Activated T-cell treated with anti-CD3 and anti-CD28 coated beads for 1 hour (primary cell): Measurements from ENCODE around the gene EFCC1.
"Not testable (repeated sequence)": the region's sequence is repeated elsewhere in the genome, so short reads cannot be mapped to it uniquely, and the experiment has no call there.

Experiments used
- DNase-seq: peaks from one replicate; pipeline ENCODE4 v3.0.0-alpha.2; 2020; ENCODE audit warnings: low read depth

Gene EFCC1

DNA sequence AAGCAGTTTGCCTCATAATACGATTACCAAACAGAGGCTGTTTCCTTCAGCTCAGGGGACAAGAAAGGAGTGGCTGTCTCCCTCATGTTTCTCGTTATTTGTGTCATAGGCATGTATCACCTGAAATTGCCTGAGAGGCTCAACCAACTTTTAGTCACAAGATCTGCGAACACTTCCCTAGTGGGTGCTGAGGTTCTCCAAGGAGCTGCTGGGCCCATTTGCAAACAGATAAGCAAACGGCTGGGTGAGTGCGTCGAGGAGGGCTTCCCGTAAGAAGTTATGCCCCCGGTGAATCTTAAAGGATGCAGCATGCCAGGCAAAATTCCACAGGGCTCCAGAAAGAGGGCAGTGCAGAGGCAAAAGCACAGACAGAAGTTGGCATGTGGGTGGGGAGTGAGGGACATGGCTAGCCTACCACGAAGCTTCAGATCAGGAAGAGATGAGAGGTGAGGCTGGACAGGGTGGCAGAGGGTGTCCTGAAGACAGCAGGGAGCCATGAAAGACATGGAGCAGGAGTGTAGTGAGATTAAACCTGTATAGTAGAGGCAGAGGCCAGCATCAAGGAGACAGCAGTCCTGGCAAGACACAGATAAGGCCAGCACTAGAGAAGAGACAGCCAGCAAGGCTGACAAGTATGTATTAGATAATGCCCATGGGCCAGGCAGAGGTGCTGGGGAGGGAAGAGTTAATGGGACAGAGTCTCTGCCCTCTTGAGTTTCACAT, 55.5 kb downstream of the EFCC1 start:
- DNase-seq = no peak

- no peak for DNase-seq
These were observed 56.1 kb downstream of the EFCC1 start for GRCh38 chr3:129057249-129057648.

DNA sequence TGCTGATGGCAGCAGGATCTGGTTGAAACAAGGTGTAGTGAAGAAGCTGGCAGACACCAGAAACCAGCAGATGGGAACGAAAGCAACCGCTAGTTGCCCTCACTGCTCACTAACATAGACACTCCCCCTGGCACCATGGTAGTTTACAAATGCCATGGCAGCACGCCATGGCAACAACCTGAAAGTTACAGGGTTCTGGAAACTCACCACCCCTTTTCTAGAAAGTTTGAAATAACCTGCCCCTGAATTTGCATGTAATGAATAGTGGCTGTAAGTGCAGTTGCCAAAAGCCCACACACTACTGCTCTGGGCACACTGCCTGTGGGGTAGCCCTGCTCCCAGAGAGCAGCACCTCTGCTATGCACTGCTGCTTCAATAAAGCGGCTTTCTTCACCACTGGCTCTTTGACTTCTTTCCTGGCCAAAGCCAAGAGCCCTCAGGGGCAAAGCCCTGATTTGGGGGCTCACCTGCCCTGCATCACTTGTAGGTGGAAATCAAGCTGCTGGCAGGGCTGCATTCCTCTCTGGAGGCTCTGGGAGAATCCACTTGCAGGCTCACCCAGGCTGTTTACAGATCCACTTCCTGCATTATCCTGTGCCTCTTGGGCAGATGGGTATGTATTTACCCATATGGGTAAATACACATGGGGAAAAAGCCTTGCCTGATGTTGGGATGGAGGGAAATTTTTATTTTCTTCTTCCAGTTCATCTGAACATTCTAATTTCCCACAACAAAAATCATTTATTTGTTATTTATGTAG, 57.5 kb downstream of the EFCC1 start:
- DNase-seq = no peak

DNA sequence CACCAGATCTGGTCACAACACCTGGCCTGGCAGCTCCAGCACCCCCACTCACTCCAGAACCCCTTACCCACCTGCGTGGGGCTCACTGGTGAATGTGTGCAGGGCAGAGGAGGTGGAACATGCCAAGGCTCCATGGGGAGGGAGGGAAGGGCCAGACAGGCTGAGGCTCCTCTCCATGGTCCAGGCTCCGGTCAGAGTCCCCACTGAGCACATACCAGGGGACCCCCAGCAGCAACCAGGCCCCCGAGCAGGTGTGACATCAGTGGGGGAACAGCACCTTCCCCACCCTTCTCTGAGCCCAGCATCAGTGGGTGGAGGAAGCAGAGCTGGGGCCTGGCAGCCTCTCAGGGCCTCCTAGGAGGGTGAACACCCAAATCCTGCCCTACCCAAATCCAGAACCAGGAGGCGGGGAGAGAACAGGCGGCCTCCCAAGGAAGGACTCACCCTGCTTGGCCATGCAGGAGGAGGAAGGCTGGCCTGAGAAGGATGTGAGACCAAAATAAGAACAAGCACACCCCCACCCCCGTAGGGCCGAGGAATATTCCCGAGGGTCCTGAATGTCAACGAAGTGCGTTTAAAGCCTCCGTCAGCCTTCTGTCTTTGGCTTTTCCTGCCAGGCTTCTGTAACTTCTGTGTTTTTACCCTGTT, 58.3 kb downstream of the EFCC1 start:
- DNase-seq = no peak

- DNase-seq = no peak
These were observed 59.3 kb downstream of the EFCC1 start, which contains the start of gene GP9 for GRCh38 chr3:129060276-129061022. Gene GP9 (plus strand): TSS chr3:129060779. CDS start chr3:129061740, 961 bp downstream.

- DNase-seq = no peak
These were observed 60.2 kb downstream of the EFCC1 start for GRCh38 chr3:129061023-129061887.

GRCh38 chr3:129061888-129062834, 61.1 kb downstream of the EFCC1 start:
- no peak for DNase-seq

DNA sequence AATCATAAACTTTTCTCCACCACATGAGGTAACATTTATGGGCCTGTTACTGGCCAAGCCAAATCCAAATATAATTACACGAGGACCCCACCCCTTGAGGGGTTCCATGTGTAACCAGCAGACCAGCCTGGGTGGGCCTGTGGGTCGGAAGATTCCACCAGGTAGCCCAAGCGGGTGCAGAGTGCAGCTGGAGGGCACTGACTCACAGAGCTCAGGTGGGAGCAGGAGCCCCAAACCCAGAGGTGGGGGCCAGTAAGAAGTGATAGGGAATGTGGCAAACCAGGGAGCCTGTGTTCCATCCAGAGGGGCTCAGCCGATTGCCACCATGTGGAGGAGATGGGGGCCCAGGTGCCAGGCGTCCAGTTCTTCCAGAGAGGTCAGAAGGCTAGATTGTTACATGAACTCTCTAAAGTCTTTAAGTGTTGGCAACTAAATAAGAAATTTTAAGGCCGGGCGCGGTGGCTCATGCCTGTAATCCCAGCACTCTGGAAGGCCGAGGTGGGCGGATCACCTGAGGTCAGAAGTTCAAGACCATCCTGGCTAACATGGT, 62.1 kb downstream of the EFCC1 start:
- no peak for DNase-seq

DNA sequence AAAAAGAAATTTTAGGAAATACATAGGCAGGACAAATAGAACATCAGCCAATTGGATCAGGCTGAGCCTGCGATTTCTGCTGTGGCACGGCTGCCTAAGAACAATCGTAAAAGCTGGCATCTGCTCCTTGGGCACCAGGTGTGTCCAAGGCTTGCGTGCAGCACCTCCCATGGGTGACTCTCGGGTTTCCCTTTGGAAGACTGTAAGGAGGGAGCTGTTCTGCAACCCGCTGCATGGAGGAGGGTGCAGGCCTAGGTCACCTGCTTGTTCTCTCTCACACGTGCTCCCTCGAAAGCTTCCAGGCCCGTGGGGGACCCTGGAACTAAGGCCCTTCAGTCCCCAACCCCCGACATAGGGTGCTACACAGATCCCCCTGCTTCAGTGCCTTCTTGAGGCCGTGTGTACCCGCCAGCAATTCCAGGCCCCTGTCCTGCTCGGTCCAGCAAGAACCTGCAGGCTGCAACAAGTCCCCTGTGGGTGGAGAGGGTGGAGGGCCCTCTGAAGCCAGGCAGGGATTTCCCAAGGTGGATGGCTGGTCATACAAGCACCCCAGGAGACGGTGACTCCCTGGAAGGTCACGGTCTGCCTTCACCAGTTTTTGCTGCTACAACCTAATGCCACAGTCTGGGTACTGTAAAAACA, 62.9 kb downstream of the EFCC1 start:
- DNase-seq = no peak

GRCh38 chr3:129065016-129065719, 64.1 kb downstream of the EFCC1 start:
- DNase-seq = no peak

GRCh38 chr3:129065720-129066073, 64.6 kb downstream of the EFCC1 start:
- DNase-seq = no peak

DNA sequence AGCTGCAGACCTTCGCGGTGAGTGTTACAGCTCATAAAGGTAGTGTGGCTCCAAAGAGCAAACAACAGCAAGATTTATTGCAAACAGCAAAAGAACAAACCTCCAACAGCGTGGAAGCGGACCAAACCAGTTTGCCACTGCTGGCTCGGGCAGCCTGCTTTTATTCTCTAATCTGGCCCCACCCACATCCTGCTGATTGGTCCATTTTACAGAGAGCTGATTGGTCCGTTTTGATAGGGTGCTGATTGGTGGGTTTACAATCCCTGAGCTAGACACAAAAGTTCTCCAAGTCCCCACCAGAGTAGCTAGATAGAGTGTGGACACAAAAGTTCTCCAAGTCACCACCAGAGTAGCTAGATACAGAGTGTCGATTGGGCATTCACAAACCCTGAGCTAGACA, 66.6 kb downstream of the EFCC1 start:
- not testable (repeated sequence) for DNase-seq

- no peak for DNase-seq
These were observed 67.3 kb downstream of the EFCC1 start for GRCh38 chr3:129068291-129068886.

DNA sequence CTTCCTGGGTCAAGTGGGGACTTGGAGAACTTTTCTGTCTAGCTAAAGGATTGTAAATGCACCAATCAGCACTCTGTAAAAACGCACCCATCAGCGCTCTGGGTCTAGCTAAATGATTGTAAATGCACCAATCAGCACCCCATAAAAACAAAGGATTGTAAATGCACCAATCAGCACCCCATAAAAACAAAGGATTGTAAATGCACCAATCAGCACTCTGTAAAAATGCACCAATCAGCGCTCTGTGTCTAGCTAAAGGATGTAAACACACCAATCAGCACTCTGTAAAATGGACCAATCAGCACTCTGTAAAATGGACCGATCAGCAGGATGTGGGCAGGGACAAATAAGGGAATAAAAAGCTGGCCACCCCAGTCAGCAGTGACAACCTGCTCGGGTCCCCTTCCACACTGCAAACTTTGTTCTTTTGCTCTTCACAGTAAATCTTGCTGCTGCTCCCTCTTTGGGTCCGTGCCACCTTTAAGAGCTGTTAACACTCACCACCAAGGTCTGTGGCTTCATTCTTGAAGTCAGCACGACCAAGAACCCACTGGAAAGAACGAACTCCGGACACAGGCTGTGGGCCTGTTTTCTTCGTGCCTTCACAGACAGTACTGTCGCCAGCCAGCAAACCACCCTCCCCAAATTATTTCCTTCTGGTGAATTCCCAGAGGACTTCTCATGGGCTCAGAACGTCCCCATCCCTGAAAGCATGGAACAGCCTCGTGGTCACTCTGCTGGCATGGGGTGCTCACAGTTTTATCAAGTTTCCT, 68.4 kb downstream of the EFCC1 start:
- DNase-seq = not testable (repeated sequence)

GRCh38 chr3:129070086-129070885, 69.2 kb downstream of the EFCC1 start:
- no peak for DNase-seq

GRCh38 chr3:129077222-129077621, 76.1 kb downstream of the EFCC1 start:
- DNase-seq = no peak

GRCh38 chr3:129078510-129078909, 77.4 kb downstream of the EFCC1 start:
- DNase-seq = no peak
